Measurements from ENCODE around the gene PDE3A. TPM values are rescaled to one million over a fixed set of nuclear protein-coding genes. Genes with fewer than 3 reads are reported as not detected.

Gene PDE3A
- total and polyA plus RNA-seq, 10 of the 15 experiments (the other 5 are each of a cell fraction or from before 2014, with no cell fraction given): 0.01 to 2.6 (median 1.5) TPM

DNA sequence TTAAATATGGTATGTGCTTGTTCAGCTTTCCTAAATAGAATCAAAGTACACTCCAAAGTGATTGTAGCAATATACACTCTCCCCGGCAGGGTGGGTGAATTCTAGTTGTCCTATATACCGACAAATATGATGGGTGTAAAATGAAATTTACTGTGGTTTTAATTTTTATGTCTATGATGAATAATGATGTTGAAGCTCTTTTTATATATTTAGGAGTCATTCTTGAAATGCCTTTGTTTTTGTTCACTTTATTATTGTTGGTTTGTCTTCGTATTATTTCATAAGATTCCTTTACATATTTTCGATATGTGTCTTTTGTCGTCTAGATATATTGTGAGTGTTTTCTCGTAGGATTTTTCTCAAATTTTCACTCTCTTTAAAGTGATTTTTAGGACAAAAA lies 105.7 kb downstream of the PDE3A start (continued):
- TF ChIP-seq, protein P1, sequence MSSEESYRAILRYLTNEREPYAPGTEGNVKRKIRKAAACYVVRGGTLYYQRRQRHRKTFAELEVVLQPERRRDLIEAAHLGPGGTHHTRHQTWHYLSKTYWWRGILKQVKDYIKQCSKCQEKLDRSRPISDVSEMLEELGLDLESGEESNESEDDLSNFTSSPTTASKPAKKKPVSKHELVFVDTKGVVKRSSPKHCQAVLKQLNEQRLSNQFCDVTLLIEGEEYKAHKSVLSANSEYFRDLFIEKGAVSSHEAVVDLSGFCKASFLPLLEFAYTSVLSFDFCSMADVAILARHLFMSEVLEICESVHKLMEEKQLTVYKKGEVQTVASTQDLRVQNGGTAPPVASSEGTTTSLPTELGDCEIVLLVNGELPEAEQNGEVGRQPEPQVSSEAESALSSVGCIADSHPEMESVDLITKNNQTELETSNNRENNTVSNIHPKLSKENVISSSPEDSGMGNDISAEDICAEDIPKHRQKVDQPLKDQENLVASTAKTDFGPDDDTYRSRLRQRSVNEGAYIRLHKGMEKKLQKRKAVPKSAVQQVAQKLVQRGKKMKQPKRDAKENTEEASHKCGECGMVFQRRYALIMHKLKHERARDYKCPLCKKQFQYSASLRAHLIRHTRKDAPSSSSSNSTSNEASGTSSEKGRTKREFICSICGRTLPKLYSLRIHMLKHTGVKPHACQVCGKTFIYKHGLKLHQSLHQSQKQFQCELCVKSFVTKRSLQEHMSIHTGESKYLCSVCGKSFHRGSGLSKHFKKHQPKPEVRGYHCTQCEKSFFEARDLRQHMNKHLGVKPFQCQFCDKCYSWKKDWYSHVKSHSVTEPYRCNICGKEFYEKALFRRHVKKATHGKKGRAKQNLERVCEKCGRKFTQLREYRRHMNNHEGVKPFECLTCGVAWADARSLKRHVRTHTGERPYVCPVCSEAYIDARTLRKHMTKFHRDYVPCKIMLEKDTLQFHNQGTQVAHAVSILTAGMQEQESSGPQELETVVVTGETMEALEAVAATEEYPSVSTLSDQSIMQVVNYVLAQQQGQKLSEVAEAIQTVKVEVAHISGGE (CRISPR knock-in tag; IDR thresholded peaks at IDR 0.05): no peak
- no peak for TF ChIP-seq STAT1 (conservative IDR thresholded peaks at IDR 0.05)
- no peak for TF ChIP-seq ZNF384 (IDR thresholded peaks at IDR 0.05; ENCODE audit: borderline replicate concordance, low read depth, low read length)
- no peak for TF ChIP-seq ZNF622 (IDR thresholded peaks at IDR 0.05)
- TF ChIP-seq YBX1 (IDR thresholded peaks at IDR 0.05): no peak
- no peak for TF ChIP-seq NFIC (IDR thresholded peaks at IDR 0.05; ENCODE audit: low read depth, low read length)
- TF ChIP-seq SREBF1 (IDR thresholded peaks at IDR 0.05; ENCODE audit: low read length): no peak
- TF ChIP-seq MYC (IDR thresholded peaks at IDR 0.05; ENCODE audit: insufficient read depth, insufficient read length, insufficient replicate concordance, low read length, severe bottlenecking): no peak

DNA sequence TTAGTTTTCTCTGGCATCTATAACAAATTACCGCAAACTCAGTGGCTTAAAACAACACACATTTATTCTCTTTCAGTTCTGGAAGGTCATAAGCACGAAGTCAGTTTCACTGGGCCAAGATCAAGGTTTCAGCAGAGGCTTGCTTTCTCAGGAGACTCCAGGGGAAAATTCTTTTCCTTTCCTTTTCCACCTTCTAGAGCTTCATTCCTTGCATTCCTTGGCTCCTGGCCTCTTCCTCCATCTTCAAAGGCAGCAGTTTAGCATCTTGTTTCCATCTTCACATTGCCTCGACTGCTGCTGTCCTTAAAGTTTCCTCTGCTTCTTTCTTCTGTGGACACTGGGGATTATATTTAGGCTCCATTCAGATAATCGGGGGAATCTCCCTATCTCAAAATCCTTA lies 106.1 kb downstream of the PDE3A start:
- DNase-seq (ENCODE audit: low read depth, low spot score) (no peak), ATAC-seq (no peak), FAIRE-seq (no peak)
- H3K4me1 ChIP-seq (ENCODE audit: control insufficient read depth, insufficient read depth, low read length): no peaks in the 10 kb centered on the region
- BruUV-seq (replicated peaks): no TSS peak
- in situ Hi-C loops (cut with MboI) (no loop called here), intact Hi-C loops (cut with micrococcal nuclease; ENCODE audit: unreplicated experiment) (no loop called here)
- no peak overlapping the region for H3K4me2 ChIP-seq (ENCODE audit: control insufficient read depth, insufficient read depth)
- no peak overlapping the region for H3K9ac ChIP-seq (ENCODE audit: control insufficient read depth, insufficient read depth, low read length)
- ChIA-PET SMC1A (ENCODE audit: uncharacterized antibody, unreplicated experiment) (no interaction called here), POLR2A (no interaction called here), CTCF (no interaction called here), RAD21 (ENCODE audit: unreplicated experiment) (no interaction called here)
- H3K27me3 ChIP-seq (replicated peaks in 1 of 2; ENCODE audit: control insufficient read depth in 2 of 2, insufficient read depth in 2 of 2, low read length in 1 of 2): no peaks in the 10 kb centered on the region; a peak in 1 of 4 replicates
- no peak overlapping the region for H3K27ac ChIP-seq (ENCODE audit: control insufficient read depth, insufficient read depth)
- WGBS (ENCODE audit: insufficient coverage, insufficient replicate concordance, low lambda C conversion rate, missing lambda C conversion rate): 38% methylated on average over 4 of the region's 4 CpGs
- no peak overlapping the region for H2AFZ ChIP-seq (ENCODE audit: control insufficient read depth, low read depth, low read length)
- H3K9me3 ChIP-seq (replicated peaks; ENCODE audit: control insufficient read depth, insufficient read depth, low read length): no peaks in the 10 kb centered on the region
- no peaks in the 10 kb centered on the region for H3K36me3 ChIP-seq (ENCODE audit: control insufficient read depth in 2 of 2, insufficient read depth in 2 of 2, low read length in 1 of 2)
- H3K79me2 ChIP-seq (ENCODE audit: control insufficient read depth, insufficient read depth, low read length): no peaks in the 10 kb centered on the region
- H4K20me1 ChIP-seq (ENCODE audit: control insufficient read depth, insufficient read depth): no peaks in the 10 kb centered on the region
- H3K4me3 ChIP-seq: no peak overlapping the region
- TF ChIP-seq RB1 (IDR thresholded peaks at IDR 0.05; ENCODE audit: borderline replicate concordance): no peak
- no peak for TF ChIP-seq NR2C1 (IDR thresholded peaks at IDR 0.05)
- no peak for TF ChIP-seq ZNF384 (IDR thresholded peaks at IDR 0.05; ENCODE audit: borderline replicate concordance, low read depth, low read length)
- no peak for TF ChIP-seq POU2F2 (IDR thresholded peaks at IDR 0.05; ENCODE audit: borderline replicate concordance, low read depth, low read length)
- no peak for TF ChIP-seq SMC3 (IDR thresholded peaks at IDR 0.05; ENCODE audit: borderline replicate concordance, low read length)
- TF ChIP-seq RUNX3 (IDR thresholded peaks at IDR 0.05; ENCODE audit: low read length): no peak
- TF ChIP-seq, protein P2, sequence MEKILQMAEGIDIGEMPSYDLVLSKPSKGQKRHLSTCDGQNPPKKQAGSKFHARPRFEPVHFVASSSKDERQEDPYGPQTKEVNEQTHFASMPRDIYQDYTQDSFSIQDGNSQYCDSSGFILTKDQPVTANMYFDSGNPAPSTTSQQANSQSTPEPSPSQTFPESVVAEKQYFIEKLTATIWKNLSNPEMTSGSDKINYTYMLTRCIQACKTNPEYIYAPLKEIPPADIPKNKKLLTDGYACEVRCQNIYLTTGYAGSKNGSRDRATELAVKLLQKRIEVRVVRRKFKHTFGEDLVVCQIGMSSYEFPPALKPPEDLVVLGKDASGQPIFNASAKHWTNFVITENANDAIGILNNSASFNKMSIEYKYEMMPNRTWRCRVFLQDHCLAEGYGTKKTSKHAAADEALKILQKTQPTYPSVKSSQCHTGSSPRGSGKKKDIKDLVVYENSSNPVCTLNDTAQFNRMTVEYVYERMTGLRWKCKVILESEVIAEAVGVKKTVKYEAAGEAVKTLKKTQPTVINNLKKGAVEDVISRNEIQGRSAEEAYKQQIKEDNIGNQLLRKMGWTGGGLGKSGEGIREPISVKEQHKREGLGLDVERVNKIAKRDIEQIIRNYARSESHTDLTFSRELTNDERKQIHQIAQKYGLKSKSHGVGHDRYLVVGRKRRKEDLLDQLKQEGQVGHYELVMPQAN (conservative IDR thresholded peaks at IDR 0.05): no peak
- TF ChIP-seq KAT2A (conservative IDR thresholded peaks at IDR 0.05; ENCODE audit: control insufficient read depth, low read depth, low read length): no peak
- TF ChIP-seq NFIC (IDR thresholded peaks at IDR 0.05; ENCODE audit: low read depth, low read length): no peak
- TF ChIP-seq SREBF2 (IDR thresholded peaks at IDR 0.05; ENCODE audit: low read length): no peak
- no peak for TF ChIP-seq ETV6 (conservative IDR thresholded peaks at IDR 0.05 in 1 of 2, IDR thresholded peaks at IDR 0.05 in 1 of 2; ENCODE audit: borderline replicate concordance in 1 of 2, low read depth in 1 of 2)
